WTC11 (cell line): ENCODE results near the gene PLCXD1. TPM values are rescaled to one million over a fixed set of nuclear protein-coding genes. Genes with fewer than 3 reads are reported as not detected.
"Not testable (repeated sequence)": the region's sequence is repeated elsewhere in the genome, so short reads cannot be mapped to it uniquely, and the experiment has no call there.

ENCODE experiments used
- ATAC-seq: fragments of 200-7000 bp; cut with Tn5 transposase; 2 replicates; pipeline ENCODE4 v1.10.0; 2021; ENCODE audit warnings: mild to moderate bottlenecking, moderate library complexity
- CTCF ChIA-PET: fragments of 300-600 bp; sonication (Branson Sonifier 250); formaldehyde crosslinking; loops from one replicate; lab custom pipeline; 2021; ENCODE audit warnings: antibody characterized with exemption; lab: Charles Lee
- POLR2A ChIA-PET: fragments of 350-600 bp; sonication (Branson Sonifier 250); formaldehyde crosslinking; loops from one replicate; lab custom pipeline; 2021; ENCODE audit warnings: antibody characterized with exemption; lab: Charles Lee
- DNase-seq: peaks from one replicate; pipeline ENCODE4 v3.0.0; 2021; ENCODE audit warnings: low spot score
- H3K27ac Mint-ChIP-seq: 2 replicates; pipeline ENCODE4 v1.8.0; 2021; ENCODE audit warnings: mixed read lengths
- H3K27me3 Mint-ChIP-seq: 2 replicates; pipeline ENCODE4 v1.8.0; 2021; ENCODE audit warnings: low read depth, mild to moderate bottlenecking, moderate library complexity, mixed read lengths
- H3K36me3 Mint-ChIP-seq: 2 replicates; pipeline ENCODE4 v1.8.0; 2021; ENCODE audit warnings: mixed read lengths
- H3K4me1 Mint-ChIP-seq: 2 replicates; pipeline ENCODE4 v1.8.0; 2022; ENCODE audit warnings: mixed read lengths
- H3K4me3 Mint-ChIP-seq: 2 replicates; pipeline ENCODE4 v1.8.0; 2021; ENCODE audit warnings: mild to moderate bottlenecking, moderate library complexity, mixed read lengths
- H3K9me3 Mint-ChIP-seq: 2 replicates; pipeline ENCODE4 v1.8.0; 2021; ENCODE audit warnings: mixed read lengths
- AR ChIP-seq: fragments of 250-450 bp; sonication (Bioruptor Pico); IDR thresholded peaks from 2 replicates; pipeline ENCODE4 v1.9.0; 2021; ENCODE audit warnings: mild to moderate bottlenecking
- FOXP1 ChIP-seq: sonication (generic); formaldehyde crosslinking; IDR thresholded peaks from 2 replicates; pipeline ENCODE4 v1.8.0; 2022; ENCODE audit warnings: missing genetic modification reagents, mild to moderate bottlenecking, moderate library complexity, borderline replicate concordance
- MXD4 ChIP-seq: fragments of 250-450 bp; sonication (Bioruptor Pico); IDR thresholded peaks from 2 replicates; pipeline ENCODE4 v1.8.0; 2021; ENCODE audit warnings: mild to moderate bottlenecking, moderate library complexity, borderline replicate concordance
- NFE2L1 ChIP-seq: sonication (generic); formaldehyde crosslinking; IDR thresholded peaks from 2 replicates; pipeline ENCODE4 v1.8.1; 2023; ENCODE audit warnings: missing genetic modification reagents
- TEAD1 ChIP-seq: sonication (generic); formaldehyde crosslinking; IDR thresholded peaks from 2 replicates; pipeline ENCODE4 v1.8.0; 2022; ENCODE audit warnings: mild to moderate bottlenecking, missing genetic modification reagents
- USF2 ChIP-seq: sonication (generic); formaldehyde crosslinking; IDR thresholded peaks from 2 replicates; pipeline ENCODE4 v1.8.1; 2023; ENCODE audit warnings: mild to moderate bottlenecking, missing genetic modification reagents, moderate library complexity
- ZBTB21 ChIP-seq: sonication (generic); formaldehyde crosslinking; IDR thresholded peaks from 2 replicates; pipeline ENCODE4 v1.8.1; 2023; ENCODE audit warnings: mild to moderate bottlenecking, missing genetic modification reagents, borderline replicate concordance
- ZNF423 ChIP-seq: fragments of 250-450 bp; sonication (Bioruptor Pico); IDR thresholded peaks from 2 replicates; pipeline ENCODE4 v2.1.2; 2022; ENCODE audit warnings: mild to moderate bottlenecking, moderate library complexity
- ZSCAN18 ChIP-seq: fragments of 250-450 bp; sonication (Bioruptor Pico); IDR thresholded peaks from 2 replicates; pipeline ENCODE4 v2.1.2; 2022; ENCODE audit warnings: mild to moderate bottlenecking, moderate library complexity
- total RNA-seq: library from RNA; stranded (reverse); gene quantifications from 3 replicates; pipeline ENCODE4 v1.2.3, GENCODE V29; 2021
- TF ChIP-seq, protein P1 (sequence below): fragments of 250-450 bp; sonication (Bioruptor Pico); conservative IDR thresholded peaks from 2 replicates; pipeline ENCODE4 v1.9.0; 2021; ENCODE audit warnings: mild to moderate bottlenecking
- TF ChIP-seq, protein P2 (sequence below): fragments of 250-450 bp; sonication (Bioruptor Pico); IDR thresholded peaks from 2 replicates; pipeline ENCODE4 v1.9.0; 2021; ENCODE audit warnings: mild to moderate bottlenecking, borderline replicate concordance

The PLCXD1 gene
- total RNA-seq, 1 experiment from 2014 or later = 131 TPM

DNA sequence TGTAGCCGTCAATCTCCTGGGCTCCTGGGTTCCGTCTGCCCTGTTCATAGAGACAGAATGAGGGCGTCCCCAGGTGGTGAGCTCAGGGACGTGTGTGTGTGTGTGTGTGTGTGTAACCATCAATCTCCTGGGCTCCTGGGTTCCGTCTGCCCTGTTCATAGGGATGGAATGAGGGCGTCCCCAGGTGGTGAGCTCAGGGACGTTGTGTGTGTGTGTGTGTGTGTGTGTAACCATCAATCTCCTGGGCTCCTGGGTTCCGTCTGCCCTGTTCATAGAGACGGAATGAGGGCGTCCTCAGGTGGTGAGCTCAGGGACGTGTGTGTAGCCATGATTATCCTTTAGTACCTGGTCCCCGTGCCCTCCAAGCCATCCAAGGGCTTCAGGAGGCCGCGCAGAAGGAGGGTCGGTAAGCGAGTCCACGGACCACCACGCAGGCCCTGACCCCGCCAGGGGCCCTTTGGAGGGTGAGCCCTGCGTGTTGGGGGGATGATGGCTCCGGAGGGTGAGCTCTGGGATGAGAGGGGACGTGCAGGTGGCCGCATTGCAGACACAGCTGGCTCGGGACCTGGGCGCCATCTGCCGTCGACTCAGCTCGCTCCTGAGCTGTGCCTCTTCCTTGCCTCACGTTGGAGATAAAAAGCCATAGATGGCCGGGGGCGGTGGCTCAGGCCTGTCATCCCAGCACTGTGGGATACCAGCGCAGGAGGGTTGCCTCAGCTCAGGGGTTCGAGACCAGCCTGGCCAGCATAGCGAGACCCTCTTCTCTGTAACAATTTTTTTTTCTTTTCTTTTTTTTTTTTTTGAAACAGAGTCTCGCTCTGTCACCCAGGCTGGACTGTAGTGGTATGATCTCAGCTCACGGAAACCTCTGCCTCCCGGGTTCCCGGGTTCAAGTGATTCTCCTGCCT, 42.8 kb downstream of the PLCXD1 start (continued):
- TF ChIP-seq ZSCAN18 (no peak), FOXP1 (peak; percentile 61; the same call in 1 of the 2 replicates)

DNA sequence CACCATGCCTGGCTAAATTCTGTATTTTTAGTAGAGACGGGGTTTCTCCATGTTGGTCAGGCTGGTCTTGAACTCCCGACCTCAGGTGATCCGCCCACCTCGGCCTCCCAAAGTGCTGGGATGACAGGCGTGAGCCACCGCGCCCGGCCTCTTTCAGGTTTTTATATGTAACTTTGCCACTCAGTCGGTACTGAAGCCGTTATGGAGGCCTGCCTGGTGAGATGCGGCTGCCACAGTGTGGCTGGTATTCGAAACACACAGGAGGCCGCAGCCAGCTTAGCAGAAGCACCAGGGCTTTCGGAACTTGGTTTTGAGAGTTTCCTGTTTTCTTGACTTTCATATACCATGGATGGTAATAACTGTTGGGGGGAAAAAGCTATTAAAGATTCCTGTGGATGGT, 43.5 kb downstream of the PLCXD1 start:
- H3K27ac Mint-ChIP-seq, H3K4me3 Mint-ChIP-seq, ATAC-seq, POLR2A ChIA-PET, H3K9me3 Mint-ChIP-seq, CTCF ChIA-PET, H3K36me3 Mint-ChIP-seq: not testable (repeated sequence)
- peak; percentile 10 for DNase-seq
- 0 out of 2 replicates have a peak, but pooled peaks cover 10% of the 10 kb centered on the region for H3K27me3 Mint-ChIP-seq
- H3K4me1 Mint-ChIP-seq = peaks cover 16% of the 10 kb centered on the region

DNA sequence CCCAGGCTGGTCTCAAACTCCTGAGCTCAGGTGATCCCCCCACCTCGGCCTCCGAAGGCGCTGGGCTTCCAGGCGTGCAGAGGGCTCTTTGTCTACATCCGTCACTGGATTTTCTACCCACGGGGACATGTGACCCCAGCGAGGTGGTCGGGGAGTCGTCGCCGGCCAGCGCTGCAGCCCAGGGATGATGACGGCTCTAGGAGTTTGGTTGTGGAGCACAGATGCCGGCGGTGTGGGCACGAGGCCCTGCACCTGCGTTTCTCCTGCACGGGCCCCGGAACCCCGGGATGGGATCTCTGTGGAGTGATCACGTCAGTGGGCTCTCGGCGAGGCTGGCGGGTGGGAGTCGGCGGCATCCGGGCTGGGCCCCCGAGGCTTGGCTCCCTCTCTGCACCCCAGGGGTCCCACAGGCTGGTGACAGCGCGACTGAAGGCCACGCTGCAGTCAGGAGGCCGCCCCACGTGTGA, 46.5 kb downstream of the PLCXD1 start:
- H3K4me1 Mint-ChIP-seq = peaks cover 10% of the 10 kb centered on the region
- H3K9me3 Mint-ChIP-seq = no peaks in the 10 kb centered on the region
- TF ChIP-seq USF2 (CRISPR knock-in tag) (0 out of 2 replicates have a peak, but pooled peaks have one; percentile 26), ZNF423 (CRISPR knock-in tag) (no peak), TEAD1 (no peak)
- TF ChIP-seq, protein P1, sequence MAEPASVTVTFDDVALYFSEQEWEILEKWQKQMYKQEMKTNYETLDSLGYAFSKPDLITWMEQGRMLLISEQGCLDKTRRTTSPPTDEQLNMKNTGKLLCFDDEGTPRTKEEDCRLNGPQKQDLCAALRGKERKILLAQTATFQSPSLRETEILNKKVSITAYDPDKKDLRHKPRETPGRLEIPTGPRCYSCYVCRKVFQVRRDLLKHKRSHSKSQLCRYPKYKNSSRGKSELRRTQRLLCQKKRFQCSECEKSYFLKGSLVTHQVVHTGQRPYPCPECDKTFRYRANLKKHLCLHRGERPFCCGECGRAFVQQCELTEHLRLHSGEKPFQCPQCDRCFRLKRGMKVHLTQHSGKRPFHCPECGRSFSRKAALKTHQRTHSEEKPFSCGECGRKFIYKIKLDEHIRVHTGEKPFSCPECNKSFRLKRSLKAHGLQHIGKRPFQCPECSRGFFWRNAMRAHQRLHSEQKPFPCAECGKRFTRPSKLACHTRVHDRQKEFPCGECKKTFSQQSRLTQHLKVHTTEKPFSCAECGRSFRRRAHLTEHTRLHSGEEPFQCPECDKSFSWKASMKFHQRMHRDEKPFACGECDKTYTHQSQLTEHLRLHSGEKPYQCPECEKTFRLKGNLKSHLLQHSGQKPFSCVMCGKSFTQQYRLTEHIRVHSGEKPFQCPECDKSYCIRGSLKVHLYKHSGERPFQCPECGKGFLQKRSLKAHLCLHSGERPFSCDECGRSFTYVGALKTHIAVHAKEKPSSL (CRISPR knock-in tag) = no peak
- TF ChIP-seq, all 79 proteins: peak for 1
- ChIA-PET POLR2A (no interaction called here), CTCF (no interaction called here)
- Mint-ChIP-seq H3K36me3 (no peaks in the 10 kb centered on the region), H3K27ac (no peak overlapping the region), H3K27me3 (0 out of 2 replicates have a peak, but pooled peaks cover 11% of the 10 kb centered on the region), H3K4me3 (no peak overlapping the region)
- ATAC-seq (no peak), DNase-seq (no peak)

- H3K27ac Mint-ChIP-seq = no peak overlapping the region
- H3K9me3 Mint-ChIP-seq = no peaks in the 10 kb centered on the region
- peaks cover 6% of the 10 kb centered on the region for H3K4me1 Mint-ChIP-seq
- POLR2A ChIA-PET = no interaction called here
- CTCF ChIA-PET = no interaction called here
- no peak overlapping the region for H3K4me3 Mint-ChIP-seq
- ATAC-seq (no peak), DNase-seq (no peak)
- 0 out of 2 replicates have a peak, but pooled peaks cover 11% of the 10 kb centered on the region for H3K27me3 Mint-ChIP-seq
- no peak for TF ChIP-seq FOXP1
- no peak for TF ChIP-seq AR (CRISPR knock-in tag)
- no peak for TF ChIP-seq MXD4
- no peak for TF ChIP-seq ZBTB21 (CRISPR knock-in tag)
- no peak for TF ChIP-seq NFE2L1 (CRISPR knock-in tag)
- TF ChIP-seq, protein P2, sequence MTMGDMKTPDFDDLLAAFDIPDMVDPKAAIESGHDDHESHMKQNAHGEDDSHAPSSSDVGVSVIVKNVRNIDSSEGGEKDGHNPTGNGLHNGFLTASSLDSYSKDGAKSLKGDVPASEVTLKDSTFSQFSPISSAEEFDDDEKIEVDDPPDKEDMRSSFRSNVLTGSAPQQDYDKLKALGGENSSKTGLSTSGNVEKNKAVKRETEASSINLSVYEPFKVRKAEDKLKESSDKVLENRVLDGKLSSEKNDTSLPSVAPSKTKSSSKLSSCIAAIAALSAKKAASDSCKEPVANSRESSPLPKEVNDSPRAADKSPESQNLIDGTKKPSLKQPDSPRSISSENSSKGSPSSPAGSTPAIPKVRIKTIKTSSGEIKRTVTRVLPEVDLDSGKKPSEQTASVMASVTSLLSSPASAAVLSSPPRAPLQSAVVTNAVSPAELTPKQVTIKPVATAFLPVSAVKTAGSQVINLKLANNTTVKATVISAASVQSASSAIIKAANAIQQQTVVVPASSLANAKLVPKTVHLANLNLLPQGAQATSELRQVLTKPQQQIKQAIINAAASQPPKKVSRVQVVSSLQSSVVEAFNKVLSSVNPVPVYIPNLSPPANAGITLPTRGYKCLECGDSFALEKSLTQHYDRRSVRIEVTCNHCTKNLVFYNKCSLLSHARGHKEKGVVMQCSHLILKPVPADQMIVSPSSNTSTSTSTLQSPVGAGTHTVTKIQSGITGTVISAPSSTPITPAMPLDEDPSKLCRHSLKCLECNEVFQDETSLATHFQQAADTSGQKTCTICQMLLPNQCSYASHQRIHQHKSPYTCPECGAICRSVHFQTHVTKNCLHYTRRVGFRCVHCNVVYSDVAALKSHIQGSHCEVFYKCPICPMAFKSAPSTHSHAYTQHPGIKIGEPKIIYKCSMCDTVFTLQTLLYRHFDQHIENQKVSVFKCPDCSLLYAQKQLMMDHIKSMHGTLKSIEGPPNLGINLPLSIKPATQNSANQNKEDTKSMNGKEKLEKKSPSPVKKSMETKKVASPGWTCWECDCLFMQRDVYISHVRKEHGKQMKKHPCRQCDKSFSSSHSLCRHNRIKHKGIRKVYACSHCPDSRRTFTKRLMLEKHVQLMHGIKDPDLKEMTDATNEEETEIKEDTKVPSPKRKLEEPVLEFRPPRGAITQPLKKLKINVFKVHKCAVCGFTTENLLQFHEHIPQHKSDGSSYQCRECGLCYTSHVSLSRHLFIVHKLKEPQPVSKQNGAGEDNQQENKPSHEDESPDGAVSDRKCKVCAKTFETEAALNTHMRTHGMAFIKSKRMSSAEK (CRISPR knock-in tag) = no peak
- H3K36me3 Mint-ChIP-seq = no peaks in the 10 kb centered on the region
Measured at GRCh38 chrX:329291-329910, 48.2 kb downstream of the PLCXD1 start.

- H3K27ac Mint-ChIP-seq, ATAC-seq, H3K4me1 Mint-ChIP-seq, CTCF ChIA-PET, H3K4me3 Mint-ChIP-seq, H3K9me3 Mint-ChIP-seq, H3K36me3 Mint-ChIP-seq, POLR2A ChIA-PET: not testable (repeated sequence)
- peak; percentile 5 for DNase-seq
- 0 out of 2 replicates have a peak, but pooled peaks cover 11% of the 10 kb centered on the region for H3K27me3 Mint-ChIP-seq
Measured at GRCh38 chrX:330141-330725, 49.1 kb downstream of the PLCXD1 start.
